K562 (cell line): ENCODE data around the gene YAF2. TPM values are rescaled to one million over a fixed set of nuclear protein-coding genes. Genes with fewer than 3 reads are reported as not detected.

ENCODE experiments used
- ATAC-seq: fragments of 200-7000 bp; cut with Tn5 transposase; 3 replicates; pipeline ENCODE4 v1.9.1; 2020; ENCODE audit warnings: moderate library complexity
- BruUV-seq: library from RNA; stranded (reverse); fragments of 400-500 nt; replicated peaks from 2 replicates; lab custom pipeline; 2021; lab: Mats Ljungman, UMichigan
- CTCF ChIA-PET: fragments of 300-600 bp; formaldehyde crosslinking; extraction: SDS; loops from one replicate; lab custom pipeline; 2021; ENCODE audit warnings: low intra/inter-chr PET ratio; lab: Yijun Ruan, JAX
- POLR2A ChIA-PET: fragments of 300-600, 350-650 bp; sonication (Branson Sonifier 250); formaldehyde crosslinking; extraction: SDS; loops from one replicate; lab custom pipeline; 2021; ENCODE audit warnings: antibody characterized with exemption, inconsistent platforms; lab: Yijun Ruan, JAX
- DNase-seq, 4 experiments: peaks; one replicate each; pipeline versions ENCODE4 v3.0.0 to v3.0.0-alpha.2; 2011 to 2018; ENCODE audit warnings: low spot score in 3 of 4, mixed read lengths in 3 of 4; ENCODE audit errors: extremely low read depth in 1 of 4
- FAIRE-seq: peaks from 2 replicates; lab custom pipeline; 2011; peaks lifted over from hg19 to GRCh38; lab: Jason Lieb, UNC
- H2AFZ ChIP-seq: 2 replicates; pipeline ENCODE4 v1.6.0; 2011; ENCODE audit warnings: low read depth, low read length, control low read depth, inconsistent platforms
- H3K27ac ChIP-seq: fragments of 200-600 bp; 3 replicates; pipeline ENCODE4 v1.8.0; 2011; ENCODE audit warnings: low read depth, mild to moderate bottlenecking, control low read depth, inconsistent platforms, low read length, moderate library complexity, mixed read lengths; ENCODE audit errors: extremely low read depth
- H3K27me3 ChIP-seq, 2 experiments: fragments of 300-600 bp in 1 of 2; 2 replicates in 1 of 2; 3 replicates in 1 of 2; pipeline versions ENCODE4 v1.6.0 to v1.8.0; 2011; ENCODE audit warnings: inconsistent platforms in 2 of 2, low read length in 2 of 2, mild to moderate bottlenecking in 1 of 2, mixed read lengths in 1 of 2, moderate library complexity in 1 of 2; ENCODE audit not compliant: control insufficient read depth in 2 of 2, insufficient read depth in 2 of 2
- H3K36me3 ChIP-seq: fragments of 300-600 bp; 3 replicates; pipeline ENCODE4 v1.8.0; 2011; ENCODE audit warnings: mild to moderate bottlenecking, low read length, inconsistent platforms; ENCODE audit not compliant: control insufficient read depth, insufficient read depth
- H3K4me1 ChIP-seq, 2 experiments: fragments of 200-600 bp in 1 of 2; replicated peaks in 1 of 2; 2 replicates in 1 of 2; 3 replicates in 1 of 2; pipeline versions ENCODE4 v1.5.1 to v1.8.0; 2011; ENCODE audit warnings: inconsistent platforms in 2 of 2, low read length in 2 of 2, mild to moderate bottlenecking in 1 of 2, mixed read lengths in 1 of 2, moderate library complexity in 1 of 2; ENCODE audit not compliant: control insufficient read depth in 2 of 2, insufficient read depth in 2 of 2
- H3K4me2 ChIP-seq: 2 replicates; pipeline ENCODE4 v1.6.1; 2011; ENCODE audit warnings: low read length, control low read depth, inconsistent platforms, mixed read lengths; ENCODE audit not compliant: insufficient read depth
- H3K4me3 ChIP-seq: fragments of 200-600 bp; sonication (generic), shearing (Covaris generic); 2 replicates; pipeline ENCODE4 v1.5.1; 2016; ENCODE audit warnings: control low read depth, inconsistent platforms
- H3K79me2 ChIP-seq: fragments of 200-600 bp; 3 replicates; pipeline ENCODE4 v1.8.0; 2011; ENCODE audit warnings: low read length, inconsistent platforms; ENCODE audit not compliant: control insufficient read depth, insufficient read depth
- H3K9ac ChIP-seq, 2 experiments: 2 replicates each; pipeline versions ENCODE4 v1.6.0 to v1.6.1; 2011; ENCODE audit warnings: low read depth in 2 of 2, low read length in 2 of 2, control low read depth in 1 of 2, inconsistent platforms in 1 of 2, mild to moderate bottlenecking in 1 of 2, mixed read lengths in 1 of 2; ENCODE audit not compliant: insufficient read depth in 1 of 2
- H3K9me1 ChIP-seq: one replicate; pipeline ENCODE4 v1.6.0; 2011; ENCODE audit warnings: inconsistent platforms, mild to moderate bottlenecking, low read length, moderate library complexity; ENCODE audit not compliant: control insufficient read depth, insufficient read depth
- H3K9me3 ChIP-seq: replicated peaks from 2 replicates; pipeline ENCODE4 v1.5.1; 2011; ENCODE audit warnings: low read depth, low read length, inconsistent platforms; ENCODE audit not compliant: control insufficient read depth, insufficient read depth
- H4K20me1 ChIP-seq: replicated peaks from 2 replicates; pipeline ENCODE4 v1.6.1; 2011; ENCODE audit warnings: low read length, inconsistent platforms, mixed read lengths; ENCODE audit not compliant: control insufficient read depth, insufficient read depth
- GATAD2A ChIP-seq: fragments of 450-650 bp; IDR thresholded peaks from 2 replicates; pipeline ENCODE4 v1.6.1; 2017
- SAP30 ChIP-seq: fragments of 200-600 bp; sonication (generic); IDR thresholded peaks from 2 replicates; pipeline ENCODE4 v1.6.1; 2012; ENCODE audit warnings: borderline replicate concordance, low read depth, mild to moderate bottlenecking, moderate library complexity, low read length, control low read depth, inconsistent platforms; ENCODE audit not compliant: insufficient read depth, poor library complexity, severe bottlenecking
- TEAD4 ChIP-seq, 2 experiments: sonication (generic) in 1 of 2; formaldehyde crosslinking in 1 of 2; IDR thresholded peaks; 2 replicates each; pipeline versions ENCODE4 v1.6.1 to v1.8.0; 2012 to 2022; ENCODE audit warnings: borderline replicate concordance in 1 of 2, inconsistent platforms in 1 of 2, low read length in 1 of 2, mild to moderate bottlenecking in 1 of 2, missing genetic modification reagents in 1 of 2
- ZBTB7A ChIP-seq: IDR thresholded peaks from 2 replicates; pipeline ENCODE4 v1.6.1; 2011; ENCODE audit warnings: low read depth, mild to moderate bottlenecking, low read length, moderate library complexity, borderline replicate concordance; ENCODE audit not compliant: control insufficient read depth
- ZNF436 ChIP-seq: fragments of 250-450, 450-650 bp; sonication (Bioruptor Pico); formaldehyde crosslinking; IDR thresholded peaks from 2 replicates; pipeline ENCODE4 v1.7.0; 2020; ENCODE audit warnings: mild to moderate bottlenecking
- WGBS: fragments of 100-300 bp; shearing (Covaris generic); methylation state at CpG from one replicate; pipeline ENCODE4 v1.1.6; 2016; ENCODE audit warnings: low coverage, mixed read lengths; ENCODE audit not compliant: insufficient coverage; ENCODE audit errors: missing lambda C conversion rate; 5-methylcytosine and 5-hydroxymethylcytosine counted together
- in situ Hi-C: fragments of 300-500 bp; cut with MboI; formaldehyde crosslinking; loops from 4 replicates; pipeline ENCODE4 v1.15.0; 2018; ENCODE audit warnings: inconsistent platforms, mixed read lengths
- intact Hi-C: fragments of 100-400 bp; cut with micrococcal nuclease; formaldehyde crosslinking; loops from 2 replicates; pipeline ENCODE4 v1.14.2; 2022
- polyA plus RNA-seq, 8 experiments: library from polyadenylated mRNA; depleted of rRNA in 4 of 8; stranded (reverse) in 5 of 8; unstranded in 3 of 8; fragments of >200 nt; fragmentation: Nextera tagmentation in 2 of 8; fragmentation: Illumina TruSeq in 1 of 8; extraction: Ambion mirVana in 2 of 8; extraction: Trizol in 1 of 8; gene quantifications; 2 replicates each; pipeline versions ENCODE4 v1.2.1 to v1.2.3, GENCODE V29; 2011 to 2014; ENCODE audit warnings: inconsistent platforms in 1 of 8, missing spikeins in 1 of 8
- total RNA-seq, 7 experiments: library from RNA; depleted of rRNA in 6 of 7; stranded (reverse); fragments of >200 nt in 6 of 7; fragmentation: Illumina TruSeq in 2 of 7; extraction: Trizol in 2 of 7; gene quantifications; 2 replicates each; pipeline versions ENCODE4 v1.2.1 to v1.2.3, GENCODE V29; 2011 to 2021; ENCODE audit warnings: low replicate concordance in 1 of 7
- TF ChIP-seq, protein P1 (sequence below): fragments of 200-800 bp; sonication (Bioruptor generic); IDR thresholded peaks from 2 replicates; pipeline ENCODE4 v1.6.1; 2017; ENCODE audit warnings: missing genetic modification characterization, missing compliant biosample characterization
- TF ChIP-seq, protein P2 (sequence below): sonication (generic); formaldehyde crosslinking; IDR thresholded peaks from 2 replicates; pipeline ENCODE4 v1.8.0; 2022; ENCODE audit warnings: mild to moderate bottlenecking, missing genetic modification reagents

The YAF2 gene
- total and polyA plus RNA-seq, 9 of the 15 experiments (the other 6 are each of a cell fraction or from before 2014, with no cell fraction given), result 10.6 to 26.4 (median 21.3) TPM

DNA sequence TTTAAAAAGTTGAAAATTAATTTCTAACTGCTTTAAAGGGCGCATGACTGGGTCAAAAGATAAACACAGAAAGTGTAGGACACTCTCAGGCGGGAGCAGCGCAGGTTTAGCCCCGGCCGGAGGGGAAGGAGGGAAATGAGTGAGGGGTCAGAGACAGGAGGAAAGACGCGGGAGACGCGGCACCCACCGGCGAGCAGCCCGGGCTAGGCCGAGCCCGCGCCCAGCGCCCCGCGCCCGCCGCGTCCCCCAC is 94.0 kb downstream of the YAF2 start:
- DNase-seq (peak; percentile 20 to 39 (median 28)), ATAC-seq (no peak; the same call in 2 of the 3 replicates), FAIRE-seq (no peak)
- Histone ChIP-seq H3K79me2 (peaks cover 24% of the 10 kb centered on the region), H3K9ac (peak overlapping the region; percentile 60 to 94), H4K20me1 (peaks cover 13% of the 10 kb centered on the region), H3K27ac (peak overlapping the region; percentile 74; the same call in 2 of the 3 replicates), H3K4me2 (peak overlapping the region; percentile 84), H3K4me3 (peak overlapping the region; percentile 67), H2AFZ (peak overlapping the region; percentile 98), H3K9me1 (no peaks in the 10 kb centered on the region), H3K4me1 (peaks cover 13 to 23% of the 10 kb centered on the region in 2 experiments; a peak in 4 of 5 replicates), H3K36me3 (no peaks in the 10 kb centered on the region), H3K27me3 (no peaks in the 10 kb centered on the region), H3K9me3 (no peaks in the 10 kb centered on the region)
- WGBS, result under 1% methylated on average over 18 of the region's 21 CpGs
- ChIA-PET POLR2A (interaction anchor here (1.3 kb wide), 1 partner anchor 11 kb away, joined by 9 read pairs; no protein-coding TSS in a partner anchor), CTCF (no interaction called here)
- intact Hi-C loops (loop anchor here (2.0 to 5.0 kb wide), 3 partner anchors 47 to 183 kb away; partner anchors contain the start of genes PPHLN1, YAF2 and ZCRB1), in situ Hi-C loops (loop anchor here (25.0 kb wide), 1 partner anchor 418 kb away; no protein-coding TSS in a partner anchor)
- peak; percentile 29; the same call in 1 of the 2 replicates for TF ChIP-seq ZBTB7A
- TF ChIP-seq, protein P1, sequence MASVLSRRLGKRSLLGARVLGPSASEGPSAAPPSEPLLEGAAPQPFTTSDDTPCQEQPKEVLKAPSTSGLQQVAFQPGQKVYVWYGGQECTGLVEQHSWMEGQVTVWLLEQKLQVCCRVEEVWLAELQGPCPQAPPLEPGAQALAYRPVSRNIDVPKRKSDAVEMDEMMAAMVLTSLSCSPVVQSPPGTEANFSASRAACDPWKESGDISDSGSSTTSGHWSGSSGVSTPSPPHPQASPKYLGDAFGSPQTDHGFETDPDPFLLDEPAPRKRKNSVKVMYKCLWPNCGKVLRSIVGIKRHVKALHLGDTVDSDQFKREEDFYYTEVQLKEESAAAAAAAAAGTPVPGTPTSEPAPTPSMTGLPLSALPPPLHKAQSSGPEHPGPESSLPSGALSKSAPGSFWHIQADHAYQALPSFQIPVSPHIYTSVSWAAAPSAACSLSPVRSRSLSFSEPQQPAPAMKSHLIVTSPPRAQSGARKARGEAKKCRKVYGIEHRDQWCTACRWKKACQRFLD (CRISPR knock-in tag), result no peak
- peak; percentile 23 for TF ChIP-seq SAP30
- TF ChIP-seq TEAD4 (IDR thresholded peaks at IDR 0.05; ENCODE audit: low read length), result no peak
- TF ChIP-seq TEAD4 (CRISPR knock-in tag; IDR thresholded peaks at IDR 0.05; ENCODE audit: borderline replicate concordance), result no peak
- TF ChIP-seq, protein P2, sequence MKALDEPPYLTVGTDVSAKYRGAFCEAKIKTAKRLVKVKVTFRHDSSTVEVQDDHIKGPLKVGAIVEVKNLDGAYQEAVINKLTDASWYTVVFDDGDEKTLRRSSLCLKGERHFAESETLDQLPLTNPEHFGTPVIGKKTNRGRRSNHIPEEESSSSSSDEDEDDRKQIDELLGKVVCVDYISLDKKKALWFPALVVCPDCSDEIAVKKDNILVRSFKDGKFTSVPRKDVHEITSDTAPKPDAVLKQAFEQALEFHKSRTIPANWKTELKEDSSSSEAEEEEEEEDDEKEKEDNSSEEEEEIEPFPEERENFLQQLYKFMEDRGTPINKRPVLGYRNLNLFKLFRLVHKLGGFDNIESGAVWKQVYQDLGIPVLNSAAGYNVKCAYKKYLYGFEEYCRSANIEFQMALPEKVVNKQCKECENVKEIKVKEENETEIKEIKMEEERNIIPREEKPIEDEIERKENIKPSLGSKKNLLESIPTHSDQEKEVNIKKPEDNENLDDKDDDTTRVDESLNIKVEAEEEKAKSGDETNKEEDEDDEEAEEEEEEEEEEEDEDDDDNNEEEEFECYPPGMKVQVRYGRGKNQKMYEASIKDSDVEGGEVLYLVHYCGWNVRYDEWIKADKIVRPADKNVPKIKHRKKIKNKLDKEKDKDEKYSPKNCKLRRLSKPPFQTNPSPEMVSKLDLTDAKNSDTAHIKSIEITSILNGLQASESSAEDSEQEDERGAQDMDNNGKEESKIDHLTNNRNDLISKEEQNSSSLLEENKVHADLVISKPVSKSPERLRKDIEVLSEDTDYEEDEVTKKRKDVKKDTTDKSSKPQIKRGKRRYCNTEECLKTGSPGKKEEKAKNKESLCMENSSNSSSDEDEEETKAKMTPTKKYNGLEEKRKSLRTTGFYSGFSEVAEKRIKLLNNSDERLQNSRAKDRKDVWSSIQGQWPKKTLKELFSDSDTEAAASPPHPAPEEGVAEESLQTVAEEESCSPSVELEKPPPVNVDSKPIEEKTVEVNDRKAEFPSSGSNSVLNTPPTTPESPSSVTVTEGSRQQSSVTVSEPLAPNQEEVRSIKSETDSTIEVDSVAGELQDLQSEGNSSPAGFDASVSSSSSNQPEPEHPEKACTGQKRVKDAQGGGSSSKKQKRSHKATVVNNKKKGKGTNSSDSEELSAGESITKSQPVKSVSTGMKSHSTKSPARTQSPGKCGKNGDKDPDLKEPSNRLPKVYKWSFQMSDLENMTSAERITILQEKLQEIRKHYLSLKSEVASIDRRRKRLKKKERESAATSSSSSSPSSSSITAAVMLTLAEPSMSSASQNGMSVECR, result 0 out of 2 replicates have a peak, but pooled peaks have one; percentile 3
- TF ChIP-seq GATAD2A, result no peak
- TF ChIP-seq ZNF436 (CRISPR knock-in tag), result no peak
- BruUV-seq, result no TSS peak
